NCI-H2107 (cell line): ENCODE results near the gene ROCK1.

Experiments used
- DNase-seq: peaks from one replicate; lab custom pipeline; 2025; lab: John Stamatoyannopoulos, UW

The ROCK1 gene

GRCh38 chr18:21105936-21106335, 5.7 kb downstream of the ROCK1 start:
- DNase-seq = no peak

DNA sequence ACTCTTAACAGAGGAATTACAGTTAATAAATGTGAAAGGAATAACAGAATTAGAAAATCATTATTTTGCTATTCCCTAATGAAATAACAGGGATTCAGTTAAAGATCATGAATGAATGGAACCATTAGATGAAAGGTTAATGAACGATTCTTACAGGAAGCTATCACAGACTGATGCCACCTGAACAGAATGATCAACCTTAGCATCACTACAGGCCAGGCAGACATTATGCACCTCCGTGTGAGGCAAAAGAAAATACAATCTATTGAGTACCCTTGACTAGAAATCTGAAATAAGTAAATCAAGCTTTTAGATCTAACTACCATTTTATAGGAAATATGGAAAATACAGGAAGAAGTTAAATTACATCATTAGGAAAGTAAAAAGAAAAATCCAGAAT, 10.4 kb downstream of the ROCK1 start:
- DNase-seq = no peak

- no peak for DNase-seq
Observed at GRCh38 chr18:21100678-21101077, 10.9 kb downstream of the ROCK1 start.

GRCh38 chr18:21100146-21100545, 11.5 kb downstream of the ROCK1 start:
- no peak for DNase-seq

DNA sequence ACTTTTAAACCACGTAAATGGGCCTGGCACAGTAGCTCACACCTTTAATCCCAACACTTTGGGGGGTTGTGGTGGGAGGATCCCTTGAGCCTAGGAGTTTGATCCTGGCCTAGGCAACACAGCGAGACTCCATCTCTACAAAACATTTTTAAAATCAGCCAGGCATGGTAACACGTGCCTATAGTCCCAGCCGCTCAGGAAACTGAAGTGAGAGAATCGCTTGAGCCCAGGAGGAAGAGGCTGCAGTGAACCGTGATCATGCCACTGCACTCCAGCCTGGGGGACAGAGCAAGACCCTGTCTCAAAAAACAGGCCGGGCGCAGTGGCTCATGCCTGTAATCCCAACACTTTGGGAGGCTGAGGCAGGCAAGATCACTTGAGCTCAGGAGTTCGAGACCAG, 12.2 kb downstream of the ROCK1 start:
- no peak for DNase-seq

- DNase-seq = no peak
Observed at GRCh38 chr18:21096760-21097159, 14.9 kb downstream of the ROCK1 start.

- DNase-seq = no peak
Observed at GRCh38 chr18:21093133-21093532, 18.5 kb downstream of the ROCK1 start.

DNA sequence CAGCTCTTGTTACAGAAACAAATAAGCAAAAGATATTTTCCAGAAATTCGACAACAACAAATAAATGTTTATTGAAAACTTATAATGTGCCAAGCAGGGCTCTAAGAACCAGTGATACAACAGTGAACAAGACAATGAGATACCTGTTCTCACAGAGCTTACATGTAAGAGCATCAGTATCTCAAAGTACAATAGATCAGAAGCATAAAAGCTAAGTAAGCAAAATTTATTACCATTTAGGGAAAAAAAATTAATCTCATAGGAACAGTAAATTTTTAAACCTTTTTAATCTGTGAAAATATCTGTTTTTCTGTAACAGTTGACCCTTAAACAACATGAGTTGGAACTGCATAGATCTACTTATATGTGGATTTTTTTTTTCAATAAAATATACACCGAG, 20.9 kb downstream of the ROCK1 start:
- DNase-seq = no peak

DNA sequence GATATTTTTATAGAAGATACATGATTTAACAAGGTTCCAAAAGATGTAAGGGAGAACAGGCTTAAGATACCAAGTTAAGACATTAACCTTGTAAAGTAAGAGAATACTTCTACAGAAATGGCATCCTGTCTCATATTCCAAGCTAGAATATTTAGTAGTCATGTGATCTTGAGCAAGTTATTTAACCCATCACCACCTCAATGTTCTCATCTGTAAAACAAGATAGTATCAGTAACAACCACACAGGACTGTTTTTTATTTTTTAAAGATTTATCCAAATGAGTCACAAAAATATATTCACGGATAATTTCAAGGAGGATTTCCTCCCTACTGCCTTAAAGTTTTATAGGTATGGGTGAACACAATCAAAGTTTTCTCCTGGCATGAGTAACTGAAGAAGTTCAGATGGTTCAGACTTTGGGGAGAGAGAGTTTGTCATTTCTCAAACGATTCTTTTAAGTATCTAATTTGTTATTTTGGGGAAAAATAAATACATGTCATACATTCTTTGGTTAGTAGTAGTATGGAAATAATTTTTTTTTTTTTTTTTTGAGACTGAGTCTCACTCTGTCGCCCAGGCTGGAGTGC, 25.9 kb downstream of the ROCK1 start:
- no peak for DNase-seq

DNA sequence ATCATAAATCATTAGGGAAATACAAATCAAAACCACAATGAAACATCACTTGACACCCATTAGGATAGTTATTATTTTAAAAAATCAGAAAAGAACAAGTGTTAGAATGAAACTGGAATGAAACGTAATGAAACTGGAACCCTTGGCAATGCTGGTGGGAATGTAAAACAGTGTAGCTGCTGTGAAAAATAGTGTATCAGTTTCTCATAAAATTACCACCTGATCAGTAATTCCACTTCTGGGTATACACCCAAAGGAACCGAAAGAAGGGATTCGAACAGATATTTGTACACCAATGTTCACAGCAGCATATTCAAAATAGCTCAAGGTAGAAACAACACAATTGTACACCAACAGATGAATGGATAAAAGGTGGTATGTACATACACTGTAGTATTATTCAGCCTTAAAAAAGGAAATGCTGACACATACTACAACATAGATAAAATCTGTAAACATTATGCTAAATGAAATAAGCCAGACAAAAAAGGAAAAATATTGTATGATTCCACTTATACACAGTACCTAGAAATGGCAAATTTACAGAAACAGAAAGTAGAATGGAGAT, 27.0 kb downstream of the ROCK1 start:
- DNase-seq = no peak

GRCh38 chr18:21083017-21083416, 28.6 kb downstream of the ROCK1 start:
- no peak for DNase-seq

- no peak for DNase-seq
Observed at GRCh38 chr18:21081426-21081825, 30.2 kb downstream of the ROCK1 start.

DNA sequence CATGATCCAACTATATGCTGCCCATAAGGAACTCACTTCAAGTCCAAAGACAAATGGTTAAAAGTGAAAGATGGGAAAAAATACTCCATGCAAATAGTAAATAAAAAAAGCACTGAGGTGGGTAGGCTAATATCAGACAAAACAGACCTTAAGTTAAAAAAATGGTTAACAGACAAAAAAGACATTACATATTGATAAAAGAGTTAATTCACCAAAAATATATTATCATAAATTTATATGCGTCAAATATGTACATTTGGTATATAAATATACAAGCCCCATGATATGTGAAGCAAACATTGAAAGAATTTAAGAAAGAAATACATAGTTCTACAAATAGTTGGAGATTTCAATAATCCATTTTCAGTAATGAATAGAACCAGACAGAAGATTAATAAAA, 31.0 kb downstream of the ROCK1 start:
- no peak for DNase-seq

DNA sequence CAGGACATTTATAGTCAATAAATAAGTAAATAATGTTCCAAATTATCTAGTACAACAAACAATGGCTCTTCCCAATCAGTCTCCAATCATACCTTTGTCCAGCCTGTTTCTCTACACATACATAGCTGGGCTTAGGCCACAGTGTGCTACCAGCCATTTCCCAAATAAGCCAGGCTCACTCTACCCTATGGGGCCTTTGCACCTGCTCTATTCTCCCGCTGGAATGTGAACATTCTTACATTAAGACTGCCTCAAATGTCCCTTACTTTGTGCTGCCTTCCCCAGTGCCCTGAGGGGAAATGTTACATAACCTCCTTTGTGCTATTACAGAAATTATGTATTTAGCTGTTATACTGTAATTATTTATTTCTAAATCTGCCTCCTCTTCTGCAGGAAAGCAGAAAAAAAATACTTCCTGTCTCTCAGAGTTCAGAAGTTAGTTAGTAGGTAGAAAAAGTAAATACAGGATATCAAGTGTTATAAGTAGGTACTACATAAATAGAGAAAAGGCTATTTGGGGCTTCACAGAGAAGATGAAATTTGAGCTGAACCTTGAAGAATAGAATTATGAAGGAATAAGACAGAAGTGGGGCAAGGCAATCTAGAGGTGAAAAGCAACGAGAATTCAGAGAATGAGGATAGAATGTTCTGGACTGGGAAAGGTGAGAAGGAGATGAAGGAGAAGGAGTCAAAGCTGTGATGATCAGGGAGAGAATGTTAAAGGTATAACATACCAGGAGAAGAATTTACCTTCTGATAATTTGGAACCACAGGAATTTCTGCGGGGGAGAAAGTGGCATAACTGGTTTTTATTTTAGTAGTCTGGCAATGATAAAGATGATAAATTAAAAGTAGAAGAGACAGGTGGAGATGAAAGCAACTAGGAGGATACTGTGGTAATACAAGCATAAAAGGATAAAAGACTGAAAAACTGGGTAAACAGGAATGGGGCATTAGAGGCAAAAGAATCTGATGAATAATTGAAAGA, 37.0 kb downstream of the ROCK1 start:
- DNase-seq = no peak

DNA sequence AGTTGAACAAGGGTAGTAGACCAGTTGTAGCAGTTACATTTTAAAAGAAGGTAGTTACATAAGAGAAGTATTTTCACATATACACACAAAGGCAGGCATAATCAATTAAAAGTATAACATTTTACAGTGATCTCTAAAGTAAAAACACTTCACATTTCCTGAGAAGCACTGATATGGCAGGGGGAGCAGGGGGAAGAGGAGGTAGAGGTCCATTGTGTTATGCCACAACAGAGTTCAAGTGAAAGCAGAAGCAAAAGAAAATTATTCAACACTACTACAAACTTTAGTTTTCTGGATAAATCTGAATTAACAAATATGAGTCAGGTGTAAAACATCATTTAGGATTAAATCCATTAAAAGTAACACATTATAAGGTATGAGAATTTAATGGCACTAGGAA, 38.4 kb downstream of the ROCK1 start:
- no peak for DNase-seq

GRCh38 chr18:21071071-21071470, 40.5 kb downstream of the ROCK1 start:
- no peak for DNase-seq

GRCh38 chr18:21069468-21069867, 42.1 kb downstream of the ROCK1 start:
- no peak for DNase-seq

DNA sequence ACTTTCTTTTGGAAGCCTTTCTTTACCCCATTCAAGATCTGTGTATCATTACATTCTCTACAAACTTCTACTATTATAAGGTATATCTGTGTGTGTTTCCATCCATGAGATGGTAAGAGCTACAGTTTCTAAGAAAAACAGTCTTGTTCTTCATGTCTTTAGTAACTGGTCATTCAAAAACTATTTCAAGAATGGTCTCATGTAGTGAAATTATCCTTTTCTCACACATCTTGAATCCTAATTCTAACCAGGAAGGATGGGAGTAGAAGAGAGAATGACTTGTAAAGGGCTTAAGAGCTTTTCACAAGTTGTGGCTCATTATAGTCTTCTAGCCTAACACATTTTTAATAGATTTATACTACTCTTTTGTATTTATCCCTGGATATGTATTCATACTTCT, 47.3 kb downstream of the ROCK1 start:
- no peak for DNase-seq

DNA sequence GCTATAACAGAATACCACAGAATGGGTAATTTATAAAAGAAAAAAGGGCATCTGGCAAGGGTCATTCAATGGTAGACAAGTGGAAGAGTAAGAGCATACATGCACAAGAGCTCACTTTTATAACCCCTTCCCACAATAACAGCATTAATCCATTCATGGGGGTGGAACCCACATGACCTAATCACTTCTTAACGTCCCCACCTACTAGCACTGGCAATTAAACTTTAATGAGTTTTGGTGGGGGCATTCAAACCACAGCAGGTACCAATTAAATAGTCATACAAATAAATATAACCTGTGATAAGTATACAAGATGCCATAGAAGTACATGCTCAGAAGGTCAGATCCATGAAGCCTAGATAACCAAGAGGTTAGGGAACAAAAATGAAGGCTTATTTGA, 48.6 kb downstream of the ROCK1 start:
- DNase-seq = no peak

DNA sequence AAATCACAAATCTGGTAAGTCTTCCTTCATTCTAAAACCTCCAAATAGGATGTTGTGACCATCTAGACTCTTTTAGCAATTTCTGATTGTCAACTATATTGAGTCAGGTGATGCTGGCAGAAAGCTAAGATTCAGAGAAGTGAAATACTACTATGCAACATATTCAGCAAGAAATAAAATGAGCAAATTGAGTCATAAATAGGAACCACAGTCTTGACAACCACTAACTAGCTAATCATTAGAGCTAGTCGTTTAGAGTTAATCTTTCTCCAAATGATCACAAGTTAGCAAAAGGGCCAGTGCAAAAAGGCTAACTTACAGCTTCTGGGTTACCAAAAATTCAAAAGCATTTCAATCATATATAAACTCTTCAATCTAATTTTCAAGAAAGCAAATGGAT, 54.5 kb downstream of the ROCK1 start:
- DNase-seq = no peak

GRCh38 chr18:21056545-21056944, 55.1 kb downstream of the ROCK1 start:
- no peak for DNase-seq

- no peak for DNase-seq
Observed at GRCh38 chr18:21054252-21054821, 57.3 kb downstream of the ROCK1 start.

DNA sequence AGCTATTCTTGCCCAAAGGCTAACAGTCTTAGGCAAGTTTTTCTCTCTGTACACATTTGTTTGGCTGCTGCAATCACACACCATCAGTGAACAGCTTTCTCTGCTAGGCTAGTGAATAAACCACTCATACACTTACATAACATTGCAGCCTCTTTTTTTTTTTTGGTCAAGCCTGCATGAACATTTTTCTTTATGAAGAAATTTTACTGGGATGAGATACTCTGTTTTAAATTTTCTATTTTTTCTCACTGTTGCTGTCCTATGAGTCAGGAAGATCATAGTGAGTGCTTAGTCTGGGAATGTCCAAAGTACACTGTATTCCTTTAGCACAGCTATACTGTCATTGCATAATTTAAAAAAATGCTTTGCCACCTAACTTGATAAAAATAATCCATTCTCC, 58.5 kb downstream of the ROCK1 start:
- DNase-seq = no peak
